Stimulated activated CD8-positive, alpha-beta memory T cell treated with anti-CD3 and anti-CD28 coated beads, Interleukin-4, amount 100 ng/mL, for 4 hours (primary cell): ENCODE data around the gene POMT2.
"Not testable (repeated sequence)": the region's sequence is repeated elsewhere in the genome, so short reads cannot be mapped to it uniquely, and the experiment has no call there.

Experiments
- DNase-seq, 2 donors: peaks; one replicate each; pipeline ENCODE4 v3.0.0-alpha.2; 2020; ENCODE audit warnings: low read depth in 2 of 2, low spot score in 1 of 2

POMT2 gene

GRCh38 chr14:77320238-77320935 lies at the start of gene POMT2:
TSS of gene POMT2 (minus strand) at chr14:77320883. CDS start at chr14:77320681, 202 bp downstream.
- DNase-seq = peak; percentile 84

GRCh38 chr14:77369285-77369684 lies 48.6 kb upstream of the POMT2 start:
- no peak for DNase-seq

GRCh38 chr14:77364146-77364545 lies 43.5 kb upstream of the POMT2 start:
- DNase-seq = no peak

GRCh38 chr14:77359626-77360025 lies 38.9 kb upstream of the POMT2 start:
- no peak for DNase-seq

GRCh38 chr14:77356899-77357298 lies 36.2 kb upstream of the POMT2 start:
- no peak for DNase-seq

GRCh38 chr14:77355811-77356210 lies 35.1 kb upstream of the POMT2 start:
- DNase-seq = no peak

GRCh38 chr14:77353469-77354141 lies 32.9 kb upstream of the POMT2 start:
- no peak for DNase-seq

GRCh38 chr14:77347751-77348150 lies 27.1 kb upstream of the POMT2 start:
- no peak for DNase-seq

GRCh38 chr14:77346495-77346894 lies 25.8 kb upstream of the POMT2 start:
- DNase-seq = no peak

- DNase-seq = no peak
Observed at GRCh38 chr14:77344377-77344996, 23.8 kb upstream of the POMT2 start.

- DNase-seq = no peak
Observed at GRCh38 chr14:77343662-77344061, 23.0 kb upstream of the POMT2 start.

- no peak for DNase-seq
Observed at GRCh38 chr14:77342726-77343397, 22.2 kb upstream of the POMT2 start.

- no peak for DNase-seq
Observed at GRCh38 chr14:77340389-77340788, 19.7 kb upstream of the POMT2 start.

- DNase-seq = no peak
Observed at GRCh38 chr14:77339407-77339806, 18.7 kb upstream of the POMT2 start.

GRCh38 chr14:77338302-77338701 lies 17.6 kb upstream of the POMT2 start:
- no peak for DNase-seq

- DNase-seq = no peak
Observed at GRCh38 chr14:77337880-77338279, 17.2 kb upstream of the POMT2 start.

GRCh38 chr14:77337255-77337654 lies 16.6 kb upstream of the POMT2 start:
- DNase-seq = not testable (repeated sequence)

GRCh38 chr14:77335576-77335975 lies 14.9 kb upstream of the POMT2 start:
- DNase-seq = no peak

- no peak for DNase-seq
Observed at GRCh38 chr14:77329872-77330271, 9.2 kb upstream of the POMT2 start.

- DNase-seq = no peak
Observed at GRCh38 chr14:77327111-77327510, 6.4 kb upstream of the POMT2 start.

- DNase-seq = no peak
Observed at GRCh38 chr14:77325746-77326094, 5.0 kb upstream of the POMT2 start.
